ENCODE results near the gene SLC14A1. TPM values are rescaled to one million over a fixed set of nuclear protein-coding genes. Genes with fewer than 3 reads are reported as not detected.
"Not testable (repeated sequence)": the region's sequence is repeated elsewhere in the genome, so short reads cannot be mapped to it uniquely, and the experiment has no call there.

SLC14A1 gene
- total RNA-seq, 1 donor from 2014 or later = 29.7 TPM

GRCh38 chr18:45749918-45750689 lies 26.1 kb downstream of the SLC14A1 start:
- ATAC-seq (no peak), DNase-seq (no peak)
- intact Hi-C loops (cut with micrococcal nuclease) = no loop called here

GRCh38 chr18:45751766-45752165 lies 27.8 kb downstream of the SLC14A1 start:
- intact Hi-C loops (cut with micrococcal nuclease) = no loop called here
- ATAC-seq (no peak), DNase-seq (no peak)

GRCh38 chr18:45752681-45753080 lies 28.7 kb downstream of the SLC14A1 start:
- no peak for DNase-seq
- intact Hi-C loops (cut with micrococcal nuclease) = no loop called here
- ATAC-seq = no peak

- intact Hi-C loops (cut with micrococcal nuclease) = no loop called here
- DNase-seq (no peak), ATAC-seq (no peak)
Observed at GRCh38 chr18:45753286-45753685, 29.3 kb downstream of the SLC14A1 start.

GRCh38 chr18:45755934-45756333 lies 32.0 kb downstream of the SLC14A1 start:
- DNase-seq (peak; percentile 31), ATAC-seq (peak; percentile 96)
- intact Hi-C loops (cut with micrococcal nuclease) = no loop called here

- ATAC-seq = no peak
- intact Hi-C loops (cut with micrococcal nuclease) = no loop called here
- no peak for DNase-seq
Observed at GRCh38 chr18:45757005-45757404, 33.0 kb downstream of the SLC14A1 start.

GRCh38 chr18:45757644-45758043 lies 33.7 kb downstream of the SLC14A1 start:
- DNase-seq; ATAC-seq; intact Hi-C loops (cut with micrococcal nuclease): not testable (repeated sequence)

GRCh38 chr18:45760462-45761036 lies 36.6 kb downstream of the SLC14A1 start:
- ATAC-seq = no peak
- intact Hi-C loops (cut with micrococcal nuclease) = no loop called here
- no peak for DNase-seq

GRCh38 chr18:45761512-45762114 lies 37.6 kb downstream of the SLC14A1 start:
- DNase-seq (no peak), ATAC-seq (no peak)
- intact Hi-C loops (cut with micrococcal nuclease) = no loop called here

GRCh38 chr18:45764000-45764686 lies 40.2 kb downstream of the SLC14A1 start:
- ATAC-seq (no peak), DNase-seq (no peak)
- intact Hi-C loops (cut with micrococcal nuclease) = no loop called here

- intact Hi-C loops (cut with micrococcal nuclease) = no loop called here
- no peak for DNase-seq
- ATAC-seq = no peak
Observed at GRCh38 chr18:45765796-45766195, 41.8 kb downstream of the SLC14A1 start.

GRCh38 chr18:45771587-45772480 lies 47.9 kb downstream of the SLC14A1 start:
- DNase-seq (no peak), ATAC-seq (no peak)

GRCh38 chr18:45774065-45774521 lies 50.1 kb downstream of the SLC14A1 start:
- DNase-seq (no peak), ATAC-seq (no peak)
- intact Hi-C loops (cut with micrococcal nuclease) = no loop called here

More at GRCh38 chr18:45771587-45772480, 47.9 kb downstream of the SLC14A1 start:
- intact Hi-C loops (cut with micrococcal nuclease) = no loop called here

GRCh38 chr18:45775241-45775676 lies 51.3 kb downstream of the SLC14A1 start:
- ATAC-seq (peak; percentile 95), DNase-seq (peak; percentile 80)
- intact Hi-C loops (cut with micrococcal nuclease) = no loop called here

GRCh38 chr18:45775743-45776142 lies 51.8 kb downstream of the SLC14A1 start:
- intact Hi-C loops (cut with micrococcal nuclease) = no loop called here
- ATAC-seq (peak; percentile 19), DNase-seq (no peak)

GRCh38 chr18:45777393-45777792 lies 53.4 kb downstream of the SLC14A1 start:
- no peak for ATAC-seq
- no peak for DNase-seq
- intact Hi-C loops (cut with micrococcal nuclease) = no loop called here

- intact Hi-C loops (cut with micrococcal nuclease) = no loop called here
- DNase-seq = no peak
- no peak for ATAC-seq
Observed at GRCh38 chr18:45780568-45780967, 56.6 kb downstream of the SLC14A1 start.

- intact Hi-C loops (cut with micrococcal nuclease) = no loop called here
- DNase-seq (no peak), ATAC-seq (no peak)
Observed at GRCh38 chr18:45782662-45783061, 58.7 kb downstream of the SLC14A1 start.

Measured in left ventricle myocardium superior (tissue), 1 donor.